Natural killer cell treated with Interleukin-12 subunit alpha and Interleukin-12 subunit beta and Interleukin-15 and Interleukin-18, amount 100 ng/mL, for 72 hours (primary cell): ENCODE measurements around the gene DGKQ. TPM values are rescaled to one million over a fixed set of nuclear protein-coding genes. Genes with fewer than 3 reads are reported as not detected.

Experiments
- ATAC-seq, 2 donors: fragments of 150-1000 bp; cut with Tn5 transposase in 1 of 2; sonication (Bioruptor Pico), chemical (Tn5 transposase) in 1 of 2; 2 replicates each; pipeline ENCODE4 v1.10.0; 2021
- DNase-seq: peaks from one replicate; pipeline ENCODE4 v3.0.0; 2022; ENCODE audit warnings: low spot score
- H3K27ac Mint-ChIP-seq, 2 donors: 1 replicate in 1 of 2; 2 replicates in 1 of 2; pipeline ENCODE4 v1.8.0; 2022; ENCODE audit warnings: mixed read lengths in 2 of 2, mild to moderate bottlenecking in 1 of 2, moderate library complexity in 1 of 2
- H3K27me3 Mint-ChIP-seq, 2 donors: 1 replicate in 1 of 2; 2 replicates in 1 of 2; pipeline ENCODE4 v1.8.0; 2022; ENCODE audit warnings: mixed read lengths in 2 of 2
- H3K36me3 Mint-ChIP-seq: one replicate; pipeline ENCODE4 v1.8.0; 2022; ENCODE audit warnings: mixed read lengths
- H3K4me1 Mint-ChIP-seq, 2 donors: 1 replicate in 1 of 2; 2 replicates in 1 of 2; pipeline ENCODE4 v1.8.0; 2022; ENCODE audit warnings: low read depth in 2 of 2, mixed read lengths in 2 of 2, mild to moderate bottlenecking in 1 of 2
- H3K4me3 Mint-ChIP-seq: one replicate; pipeline ENCODE4 v1.8.0; 2022; ENCODE audit warnings: mixed read lengths
- H3K9me3 Mint-ChIP-seq: 2 replicates; pipeline ENCODE4 v1.8.0; 2022; ENCODE audit warnings: mixed read lengths
- total RNA-seq, 2 donors: library from RNA; stranded (reverse); gene quantifications; one replicate each; pipeline ENCODE4 v1.2.3, GENCODE V29; 2022

Gene DGKQ
- total RNA-seq, 2 donors from 2014 or later: 15.4 to 19.6 TPM

DNA sequence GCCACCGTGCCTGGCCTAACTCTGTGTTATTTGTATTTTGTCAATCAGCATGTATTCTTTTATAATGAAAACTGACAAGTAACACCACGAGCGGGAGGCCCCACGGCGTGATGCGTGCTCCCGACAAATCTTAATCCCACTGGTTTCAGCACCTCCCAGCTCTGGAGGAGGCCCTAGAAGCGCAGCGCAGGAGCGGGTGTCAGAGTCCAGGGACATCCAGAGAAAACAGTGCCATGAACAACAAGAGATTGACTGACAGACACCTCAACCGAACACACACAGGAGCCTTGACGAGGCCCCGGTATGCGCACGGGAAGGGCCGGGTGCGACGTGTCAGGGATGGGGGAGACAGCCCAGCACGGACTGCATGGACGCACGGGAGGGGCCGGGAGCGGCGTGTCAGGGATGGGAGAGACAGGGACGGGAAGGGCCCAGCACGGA lies 64.2 kb downstream of the DGKQ start:
- no peaks in the 10 kb centered on the region for H3K27me3 Mint-ChIP-seq

More for the DNA sequence above, 64.2 kb downstream of the DGKQ start:
- Mint-ChIP-seq H3K9me3 (no peaks in the 10 kb centered on the region), H3K36me3 (no peaks in the 10 kb centered on the region), H3K4me1 (peaks cover 0 to 16% of the 10 kb centered on the region in 2 donors), H3K4me3 (no peak overlapping the region), H3K27ac (no peak overlapping the region)
- DNase-seq (peak; percentile 57), ATAC-seq (no peak)

Other genes starting within 250 kb of the DGKQ start
- gene CPLX1, start 147.4 kb downstream of the DGKQ start, total RNA-seq: not detected
- 100 to 1,000 TPM; 168 to 234 TPM for gene GAK, start 41.3 kb downstream of the DGKQ start, total RNA-seq
- gene TMEM175, start 41.1 kb downstream of the DGKQ start, total RNA-seq: 10 to 100 TPM; 26.5 to 29.2 TPM
- 10 to 100 TPM; 15.7 to 17.5 TPM for gene IDUA, start 13.5 kb upstream of the DGKQ start, total RNA-seq
- gene SLC26A1, start 19.8 kb upstream of the DGKQ start, total RNA-seq: under 1 TPM in 1 of 2 donors, not detected in 1; 0.88 TPM
- 10 to 100 TPM; 15.2 to 16.6 TPM for gene FGFRL1, start 38.1 kb upstream of the DGKQ start, total RNA-seq
- gene RNF212, start 140.0 kb upstream of the DGKQ start, total RNA-seq: 1 to 10 TPM in 1 of 2 donors, under 1 TPM in 1; 0.89 to 1.5 TPM
- gene SPON2, start 199.0 kb upstream of the DGKQ start, total RNA-seq: 10 to 100 TPM in 1 of 2 donors, 1 to 10 TPM in 1; 1.5 to 13.6 TPM